ENCODE data around the gene TRANK1. TPM values are rescaled to one million over a fixed set of nuclear protein-coding genes. Genes with fewer than 3 reads are reported as not detected.

Gene TRANK1
- total RNA-seq, 1 donor from 2014 or later = 135 TPM

- intact Hi-C loops (cut with micrococcal nuclease) = loop anchor here (1.0 kb wide), 2 partner anchors 22 to 35 kb away; partner anchors contain the start of gene TRANK1
- H3K27ac Mint-ChIP-seq = peak overlapping the region; percentile 87
- POLR2A ChIA-PET = interaction anchor here (0.6 to 3.0 kb wide), 9 partner anchors 12 to 69 kb away, joined by 3 to 18 read pairs (median 12); partner anchors contain the start of genes EPM2AIP1 and MLH1
- H3K4me1 Mint-ChIP-seq = peaks cover 60% of the 10 kb centered on the region
- peaks cover 7% of the 10 kb centered on the region for H3K9me3 Mint-ChIP-seq
- H3K36me3 Mint-ChIP-seq (ENCODE audit: low read depth) = peaks cover 14% of the 10 kb centered on the region
- ATAC-seq (ENCODE audit: low read depth) (no peak), DNase-seq (no peak)
- no peak for TF ChIP-seq CTCF (IDR thresholded peaks at IDR 0.05)
- peak overlapping the region; percentile 85 for H3K4me3 Mint-ChIP-seq
- CTCF ChIA-PET = interaction anchor here (1.4 to 3.0 kb wide), 4 partner anchors 10 to 55 kb away, joined by 4 to 11 read pairs (median 7); no protein-coding TSS in a partner anchor
- H3K27me3 Mint-ChIP-seq = no peaks in the 10 kb centered on the region
Measured at GRCh38 chr3:36923523-36923943, 21.3 kb downstream of the TRANK1 start.

GRCh38 chr3:36920884-36921567 lies 23.8 kb downstream of the TRANK1 start:
- Mint-ChIP-seq H3K36me3 (ENCODE audit: low read depth) (peaks cover 10% of the 10 kb centered on the region), H3K27ac (no peak overlapping the region), H3K9me3 (peaks cover 7% of the 10 kb centered on the region), H3K27me3 (no peaks in the 10 kb centered on the region), H3K4me1 (peaks cover 77% of the 10 kb centered on the region), H3K4me3 (no peak overlapping the region)
- POLR2A ChIA-PET = interaction anchor here (2.4 kb wide), 1 partner anchor 29 kb away, joined by 17 read pairs; no protein-coding TSS in a partner anchor
- CTCF ChIA-PET = interaction anchor here (0.9 kb wide), 1 partner anchor 9 kb away, joined by 4 read pairs; no protein-coding TSS in a partner anchor
- TF ChIP-seq CTCF (IDR thresholded peaks at IDR 0.05) = no peak
- intact Hi-C loops (cut with micrococcal nuclease) = no loop called here
- ATAC-seq (ENCODE audit: low read depth) (no peak), DNase-seq (no peak)

- peaks cover 68% of the 10 kb centered on the region for H3K4me1 Mint-ChIP-seq
Measured at GRCh38 chr3:36919439-36920160, 25.3 kb downstream of the TRANK1 start.

GRCh38 chr3:36918050-36918449 lies 26.8 kb downstream of the TRANK1 start:
- intact Hi-C loops (cut with micrococcal nuclease) = loop anchor here (2.0 kb wide), 1 partner anchor 15 kb away; no protein-coding TSS in a partner anchor
- ChIA-PET CTCF (interaction anchor here (0.7 kb wide), 3 partner anchors 12 to 49 kb away, joined by 3 to 4 read pairs (median 3); no protein-coding TSS in a partner anchor), POLR2A (interaction anchor here (0.8 to 1.3 kb wide), 9 partner anchors 9 to 71 kb away, joined by 3 to 12 read pairs (median 5); partner anchors contain the start of gene TRANK1)

More at GRCh38 chr3:36919439-36920160, 25.3 kb downstream of the TRANK1 start:
- no peak for DNase-seq
- no peak overlapping the region for H3K4me3 Mint-ChIP-seq
- H3K27me3 Mint-ChIP-seq = no peaks in the 10 kb centered on the region
- POLR2A ChIA-PET = interaction anchor here (0.7 to 0.9 kb wide), 4 partner anchors 18 to 73 kb away, joined by 3 read pairs; partner anchors contain the start of gene EPM2AIP1
- CTCF ChIA-PET = interaction anchor here (0.9 kb wide), 1 partner anchor 24 kb away, joined by 3 read pairs; no protein-coding TSS in a partner anchor
- H3K9me3 Mint-ChIP-seq = peaks cover 7% of the 10 kb centered on the region
- intact Hi-C loops (cut with micrococcal nuclease) = loop anchor here (2.0 kb wide), 1 partner anchor 17 kb away; no protein-coding TSS in a partner anchor
- no peak for ATAC-seq (ENCODE audit: low read depth)
- TF ChIP-seq CTCF (IDR thresholded peaks at IDR 0.05) = no peak
- H3K36me3 Mint-ChIP-seq (ENCODE audit: low read depth) = peaks cover 10% of the 10 kb centered on the region
- H3K27ac Mint-ChIP-seq = peak overlapping the region; percentile 91

More at GRCh38 chr3:36918050-36918449, 26.8 kb downstream of the TRANK1 start:
- no peaks in the 10 kb centered on the region for H3K27me3 Mint-ChIP-seq
- peaks cover 10% of the 10 kb centered on the region for H3K36me3 Mint-ChIP-seq (ENCODE audit: low read depth)
- peak overlapping the region; percentile 83 for H3K4me3 Mint-ChIP-seq
- TF ChIP-seq CTCF (IDR thresholded peaks at IDR 0.05) = no peak
- DNase-seq (no peak), ATAC-seq (ENCODE audit: low read depth) (peak; percentile 67)
- peak overlapping the region; percentile 91 for H3K27ac Mint-ChIP-seq
- peaks cover 7% of the 10 kb centered on the region for H3K9me3 Mint-ChIP-seq
- peaks cover 62% of the 10 kb centered on the region for H3K4me1 Mint-ChIP-seq

Measured in activated B cell treated with CpG ODN at 0.5 μM for 24 hours (primary cell).